Colonic mucosa (tissue), 4 donors: ENCODE measurements around the gene ANKRD13A. TPM values are rescaled to one million over a fixed set of nuclear protein-coding genes. Genes with fewer than 3 reads are reported as not detected.

ENCODE experiments used
- DNase-seq: peaks from one replicate; pipeline ENCODE4 v3.0.0-alpha.2; 2020
- H3K27ac ChIP-seq: fragments of 200-600 bp; one replicate; pipeline ENCODE4 v1.8.0; 2021
- H3K27me3 ChIP-seq: fragments of 200-600 bp; one replicate; pipeline ENCODE4 v1.8.0; 2021
- H3K36me3 ChIP-seq: fragments of 200-600 bp; one replicate; pipeline ENCODE4 v1.8.0; 2021
- H3K4me1 ChIP-seq: fragments of 200-600 bp; one replicate; pipeline ENCODE4 v1.8.0; 2021; ENCODE audit warnings: mild to moderate bottlenecking
- H3K4me3 ChIP-seq: fragments of 200-600 bp; one replicate; pipeline ENCODE4 v1.8.0; 2021
- H3K9ac ChIP-seq, 2 donors: one replicate each; pipeline ENCODE4 v1.7.0; 2013; ENCODE audit warnings: control low read depth in 2 of 2, low read depth in 2 of 2, low read length in 2 of 2
- H3K9me3 ChIP-seq: fragments of 200-600 bp; one replicate; pipeline ENCODE4 v1.8.0; 2021
- intact Hi-C: fragments of 100-400 bp; cut with DNase I; formaldehyde crosslinking; loops from one replicate; pipeline ENCODE4 v1.14.1; 2022
- total RNA-seq, 2 donors: library from RNA; stranded (reverse); fragmentation: NEBNext Ultra II Directional in 1 of 2; extraction: Animal tissue kit (Norgen Biotek cat#: 25700) in 1 of 2; gene quantifications; one replicate each; pipeline ENCODE4 v1.2.1, GENCODE V29; 2021
- TF ChIP-seq, protein P1 (sequence below): fragments of 200-600 bp; IDR thresholded peaks from one replicate; pipeline ENCODE4 v1.8.0; 2022; ENCODE audit warnings: antibody characterized with exemption, mild to moderate bottlenecking
- donor health status: healthy.
- donor health status: DM: no; HTN: no; CAD: no.
- donor health status: DM: no; HTN: no; CAD: no.

ANKRD13A gene
- total RNA-seq, 2 donors from 2014 or later: 39.9 to 69.1 TPM

GRCh38 chr12:109989380-109989779 lies 9.8 kb upstream of the ANKRD13A start:
- H3K9me3 ChIP-seq: no peaks in the 10 kb centered on the region
- H3K27ac ChIP-seq: no peak overlapping the region
- peaks cover 5% of the 10 kb centered on the region for H3K36me3 ChIP-seq
- intact Hi-C loops: no loop called here
- no peak overlapping the region for H3K9ac ChIP-seq
- no peak for DNase-seq
- H3K4me3 ChIP-seq: no peak overlapping the region
- no peaks in the 10 kb centered on the region for H3K4me1 ChIP-seq
- TF ChIP-seq, protein P1, sequence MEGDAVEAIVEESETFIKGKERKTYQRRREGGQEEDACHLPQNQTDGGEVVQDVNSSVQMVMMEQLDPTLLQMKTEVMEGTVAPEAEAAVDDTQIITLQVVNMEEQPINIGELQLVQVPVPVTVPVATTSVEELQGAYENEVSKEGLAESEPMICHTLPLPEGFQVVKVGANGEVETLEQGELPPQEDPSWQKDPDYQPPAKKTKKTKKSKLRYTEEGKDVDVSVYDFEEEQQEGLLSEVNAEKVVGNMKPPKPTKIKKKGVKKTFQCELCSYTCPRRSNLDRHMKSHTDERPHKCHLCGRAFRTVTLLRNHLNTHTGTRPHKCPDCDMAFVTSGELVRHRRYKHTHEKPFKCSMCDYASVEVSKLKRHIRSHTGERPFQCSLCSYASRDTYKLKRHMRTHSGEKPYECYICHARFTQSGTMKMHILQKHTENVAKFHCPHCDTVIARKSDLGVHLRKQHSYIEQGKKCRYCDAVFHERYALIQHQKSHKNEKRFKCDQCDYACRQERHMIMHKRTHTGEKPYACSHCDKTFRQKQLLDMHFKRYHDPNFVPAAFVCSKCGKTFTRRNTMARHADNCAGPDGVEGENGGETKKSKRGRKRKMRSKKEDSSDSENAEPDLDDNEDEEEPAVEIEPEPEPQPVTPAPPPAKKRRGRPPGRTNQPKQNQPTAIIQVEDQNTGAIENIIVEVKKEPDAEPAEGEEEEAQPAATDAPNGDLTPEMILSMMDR: no peak
- H3K27me3 ChIP-seq: no peaks in the 10 kb centered on the region

DNA sequence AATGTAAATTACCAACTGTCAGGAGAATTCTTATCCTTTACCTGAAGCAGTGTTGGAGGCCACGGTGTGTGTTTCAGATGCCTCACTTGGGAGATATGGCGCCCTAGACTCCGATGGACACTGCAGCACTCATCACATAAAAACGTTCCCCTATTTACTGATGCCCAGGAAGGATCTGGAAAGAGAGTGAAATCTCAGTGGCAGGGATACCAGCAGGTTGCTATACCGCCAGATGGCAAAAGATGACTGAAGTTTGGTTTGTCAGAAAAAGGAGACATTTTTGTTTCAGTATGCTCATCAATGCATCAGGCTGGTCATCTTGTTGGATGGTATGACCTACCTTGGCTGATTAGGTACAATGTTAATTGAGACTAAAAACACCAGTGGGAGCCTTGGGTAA lies 7.6 kb upstream of the ANKRD13A start:
- DNase-seq: no peak
- Histone ChIP-seq H3K9ac (no peak overlapping the region), H3K4me1 (no peaks in the 10 kb centered on the region), H3K9me3 (no peaks in the 10 kb centered on the region), H3K4me3 (no peak overlapping the region), H3K27ac (no peak overlapping the region), H3K27me3 (no peaks in the 10 kb centered on the region), H3K36me3 (peaks cover 5% of the 10 kb centered on the region)
- TF ChIP-seq, protein P1: no peak
- intact Hi-C loops: loop anchor here (10.0 kb wide), 1 partner anchor 57 kb away; no protein-coding TSS in a partner anchor

DNA sequence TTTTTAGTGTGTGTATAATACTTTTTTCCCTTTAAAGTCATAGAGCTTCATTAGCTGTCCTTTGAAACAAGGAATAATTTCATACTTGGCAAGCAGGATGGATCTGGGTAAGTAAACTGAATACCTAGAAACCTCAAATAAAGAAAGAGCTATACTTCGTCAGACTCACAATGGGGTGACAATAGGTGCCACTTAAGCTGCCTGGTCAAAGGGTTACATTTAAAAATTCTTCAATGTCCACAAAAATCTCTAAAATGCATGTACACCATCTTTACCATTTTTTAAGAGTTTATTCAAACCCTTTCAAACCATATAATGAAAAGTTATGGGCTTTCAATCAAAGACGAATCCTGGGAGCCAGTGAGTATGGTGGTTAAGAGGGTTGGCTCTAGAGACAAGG lies 6.1 kb upstream of the ANKRD13A start:
- Histone ChIP-seq H3K36me3 (peaks cover 5% of the 10 kb centered on the region), H3K9me3 (no peaks in the 10 kb centered on the region), H3K27me3 (no peaks in the 10 kb centered on the region), H3K4me1 (no peaks in the 10 kb centered on the region), H3K4me3 (no peak overlapping the region), H3K9ac (no peak overlapping the region), H3K27ac (no peak overlapping the region)
- TF ChIP-seq, protein P1: no peak
- intact Hi-C loops: loop anchor here (10.0 kb wide), 1 partner anchor 58 kb away; no protein-coding TSS in a partner anchor
- DNase-seq: no peak

DNA sequence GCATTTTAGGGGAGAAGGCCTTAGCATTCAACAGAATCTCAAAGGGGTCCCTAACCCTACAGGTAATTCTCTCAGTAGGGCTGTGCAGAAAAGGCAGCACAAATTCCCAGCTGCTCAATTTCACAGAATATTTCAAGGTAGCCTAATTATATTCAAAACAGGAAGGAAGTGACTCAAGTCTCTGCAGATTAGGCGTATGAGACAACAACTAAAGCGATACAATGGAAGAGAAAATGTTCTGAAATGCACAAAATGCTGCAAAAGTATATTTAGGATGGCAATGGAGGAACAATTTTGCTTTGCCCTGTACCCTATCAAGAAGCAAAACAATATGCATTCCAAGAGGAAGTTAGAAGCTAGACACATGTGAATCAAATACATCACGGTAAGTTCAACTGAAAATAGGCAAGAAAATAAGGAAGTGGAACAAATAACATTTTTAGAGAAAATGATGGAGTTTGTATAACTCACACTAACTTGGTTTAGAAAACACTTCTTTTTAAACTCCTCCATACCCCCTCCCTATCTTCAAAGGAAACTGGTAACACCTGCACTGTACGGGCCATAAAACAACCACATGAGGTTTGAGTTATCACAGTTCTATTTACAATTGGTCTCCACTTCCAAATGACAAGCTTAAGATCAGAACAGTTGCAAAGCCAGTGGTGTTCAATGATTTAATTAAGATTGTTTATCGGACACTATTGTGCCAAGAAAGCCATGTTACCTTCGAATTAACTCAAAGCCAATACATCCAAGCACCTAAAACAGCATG lies 4.6 kb upstream of the ANKRD13A start:
- Histone ChIP-seq H3K27me3 (no peaks in the 10 kb centered on the region), H3K36me3 (peaks cover under 1% of the 10 kb centered on the region), H3K4me1 (no peaks in the 10 kb centered on the region), H3K27ac (peak overlapping the region; percentile 72), H3K9me3 (no peaks in the 10 kb centered on the region), H3K4me3 (peak overlapping the region; percentile 90), H3K9ac (peak overlapping the region in 1 of 2 donors; percentile 83)
- DNase-seq: no peak
- TF ChIP-seq, protein P1: no peak
- intact Hi-C loops: loop anchor here (10.0 kb wide), 1 partner anchor 60 kb away; no protein-coding TSS in a partner anchor

- DNase-seq: no peak
- Histone ChIP-seq H3K4me3 (peak overlapping the region; percentile 90), H3K27ac (peak overlapping the region; percentile 72), H3K9ac (peak overlapping the region; percentile 83 to 97), H3K27me3 (no peaks in the 10 kb centered on the region), H3K4me1 (no peaks in the 10 kb centered on the region), H3K36me3 (no peaks in the 10 kb centered on the region), H3K9me3 (no peaks in the 10 kb centered on the region)
- intact Hi-C loops: loop anchor here (10.0 kb wide), 1 partner anchor 61 kb away; no protein-coding TSS in a partner anchor
- TF ChIP-seq, protein P1: no peak
Observed at GRCh38 chr12:109995361-109995685, 3.9 kb upstream of the ANKRD13A start.
